Adrenal gland (tissue), 12 donors: ENCODE data around the gene ELF1. TPM values are rescaled to one million over a fixed set of nuclear protein-coding genes. Genes with fewer than 3 reads are reported as not detected.

ENCODE experiments used
- DNase-seq, 7 donors: peaks; one replicate each; pipeline ENCODE4 v3.0.0-alpha.2; 2019 to 2020
- H3K27ac ChIP-seq, 5 donors: fragments of 200-600 bp; sonication (generic) in 4 of 5; 1 replicate in 3 of 5; 2 replicates in 2 of 5; pipeline versions ENCODE4 v1.5.1 to v1.8.0; 2016 to 2020; ENCODE audit warnings: mild to moderate bottlenecking in 1 of 5
- H3K27me3 ChIP-seq: fragments of 200-600 bp; 2 replicates; pipeline ENCODE4 v1.8.0; 2021
- H3K36me3 ChIP-seq, 2 donors: fragments of 200-600 bp; replicated peaks in 1 of 2; 1 replicate in 1 of 2; 2 replicates in 1 of 2; pipeline versions ENCODE4 v1.5.1 to v1.8.0; 2018 to 2022
- H3K4me1 ChIP-seq, 2 donors: fragments of 200-600 bp; replicated peaks in 1 of 2; 1 replicate in 1 of 2; 2 replicates in 1 of 2; pipeline versions ENCODE4 v1.5.1 to v1.8.0; 2018 to 2021
- H3K4me3 ChIP-seq, 4 donors: fragments of 200-600 bp; sonication (generic) in 3 of 4; one replicate each; pipeline ENCODE4 v1.5.1; 2016 to 2018
- H3K9me3 ChIP-seq, 3 donors: fragments of 200-600 bp; sonication (generic) in 1 of 3; replicated peaks in 1 of 3; 1 replicate in 2 of 3; 2 replicates in 1 of 3; pipeline versions ENCODE4 v1.5.1 to v1.8.0; 2016 to 2021
- CTCF ChIP-seq, 6 experiments: fragments of 450-650 bp in 4 of 6; fragments of 200-600 bp in 2 of 6; sonication (generic) in 1 of 6; IDR thresholded peaks; 1 replicate in 5 of 6; 2 replicates in 1 of 6; pipeline versions ENCODE4 v1.5.1 to v1.8.0; 2016 to 2021; ENCODE audit warnings: antibody characterized with exemption in 6 of 6, mild to moderate bottlenecking in 2 of 6, moderate library complexity in 1 of 6
- POLR2A ChIP-seq, 2 donors: fragments of 450-650 bp; IDR thresholded peaks; one replicate each; pipeline ENCODE4 v1.6.1; 2017; ENCODE audit warnings: antibody characterized with exemption in 2 of 2, mild to moderate bottlenecking in 2 of 2, moderate library complexity in 1 of 2
- WGBS, 4 donors: extraction: QIAGEN DNeasy Blood & Tissue Kit in 2 of 4; methylation state at CpG; one replicate each; pipeline versions ENCODE4 v1.1.5 to v1.1.7; 2013 to 2017; 5-methylcytosine and 5-hydroxymethylcytosine counted together
- intact Hi-C, 2 donors: fragments of 100-400 bp; cut with DNase I; formaldehyde crosslinking; loops; one replicate each; pipeline versions ENCODE4 v1.14.1 to v1.15.0; 2022 to 2023
- polyA plus RNA-seq, 3 donors: library from polyadenylated mRNA; stranded (reverse); fragments of 200-250 nt in 2 of 3; fragments of 350-450 nt in 1 of 3; fragmentation: Illumina TruSeq in 1 of 3; extraction: RNeasy Lipid Tissue Mini Kit (QIAGEN cat#74804) in 1 of 3; gene quantifications; one replicate each; pipeline ENCODE4 v1.2.3, GENCODE V29; 2013 to 2014
- total RNA-seq, 9 donors: library from RNA; depleted of rRNA in 4 of 9; stranded (reverse); fragments of >200 nt in 4 of 9; fragments of 120-200 nt in 1 of 9; fragmentation: NEBNext Ultra II Directional in 1 of 9; extraction: Animal tissue kit (Norgen Biotek cat#: 25700) in 1 of 9; gene quantifications; one replicate each; pipeline versions ENCODE4 v1.1.0 to v1.2.4, GENCODE V29; 2013 to 2023
- donor health status: healthy with polysubstance abuse.
- donor health status: Bipolar disorder and iron deficiency.
- donor health status: DM: yes; HTN: yes; CAD: no.
- donor health status: DM: no; HTN: no; CAD: no.
- donor health status: DM: no; HTN: no; CAD: no.
- donor health status: DM: yes; HTN: yes; CAD: no.

The ELF1 gene
- total and polyA plus RNA-seq, 12 donors, result 6.3 to 64.3 (median 51.7) TPM

- DNase-seq, result no peak
- TF ChIP-seq CTCF (IDR thresholded peaks at IDR 0.05) (no peak), POLR2A (IDR thresholded peaks at IDR 0.05) (no peak)
- intact Hi-C loops, result no loop called here
- H3K36me3 ChIP-seq, result no peaks in the 10 kb centered on the region
- WGBS, 4 donors, result 82 to 89% (median 86%) methylated on average over 2 of the region's 2 CpGs
- H3K9me3 ChIP-seq, result no peaks in the 10 kb centered on the region
- peaks cover 0 to 30% of the 10 kb centered on the region in 2 donors for H3K4me1 ChIP-seq
- no peak overlapping the region for H3K27ac ChIP-seq
- H3K27me3 ChIP-seq, result no peaks in the 10 kb centered on the region
- no peak overlapping the region for H3K4me3 ChIP-seq
These were observed 5.3 kb downstream of the ELF1 start for GRCh38 chr13:41013835-41014234.

- TF ChIP-seq POLR2A (IDR thresholded peaks at IDR 0.05), result no peak
- no peak for TF ChIP-seq CTCF (IDR thresholded peaks at IDR 0.05)
- no peaks in the 10 kb centered on the region for H3K27me3 ChIP-seq
- H3K4me3 ChIP-seq, result no peak overlapping the region
- H3K36me3 ChIP-seq, result no peaks in the 10 kb centered on the region
- H3K4me1 ChIP-seq, result peaks cover 0 to 30% of the 10 kb centered on the region in 2 donors
- no peak for DNase-seq
- WGBS, 4 donors, result 90 to 97% (median 95%) methylated on average over 2 of the region's 2 CpGs
- no peaks in the 10 kb centered on the region for H3K9me3 ChIP-seq
- no peak overlapping the region for H3K27ac ChIP-seq
- intact Hi-C loops, result no loop called here
These were observed 6.6 kb downstream of the ELF1 start for GRCh38 chr13:41012536-41012935.

GRCh38 chr13:41011382-41011956, 7.6 kb downstream of the ELF1 start:
- intact Hi-C loops, result no loop called here
- H3K27ac ChIP-seq, result no peak overlapping the region
- no peak for DNase-seq
- H3K4me1 ChIP-seq, result peaks cover 0 to 24% of the 10 kb centered on the region in 2 donors
- H3K36me3 ChIP-seq, result no peaks in the 10 kb centered on the region
- H3K9me3 ChIP-seq, result no peaks in the 10 kb centered on the region
- no peaks in the 10 kb centered on the region for H3K27me3 ChIP-seq
- WGBS, 4 donors, result 72 to 87% (median 79%) methylated on average over 4 of the region's 4 CpGs
- H3K4me3 ChIP-seq, result no peak overlapping the region
- TF ChIP-seq POLR2A (IDR thresholded peaks at IDR 0.05) (no peak), CTCF (IDR thresholded peaks at IDR 0.05) (no peak)

GRCh38 chr13:41008349-41008980, 10.7 kb downstream of the ELF1 start:
- H3K27me3 ChIP-seq, result no peaks in the 10 kb centered on the region
- no peaks in the 10 kb centered on the region for H3K9me3 ChIP-seq
- H3K4me3 ChIP-seq, result no peak overlapping the region
- H3K4me1 ChIP-seq, result peaks cover 0 to 39% of the 10 kb centered on the region in 2 donors
- no peak overlapping the region for H3K27ac ChIP-seq
- DNase-seq, result no peak
- no peaks in the 10 kb centered on the region for H3K36me3 ChIP-seq
- no peak for TF ChIP-seq CTCF (IDR thresholded peaks at IDR 0.05)
- TF ChIP-seq POLR2A (IDR thresholded peaks at IDR 0.05), result no peak
- intact Hi-C loops, result no loop called here
- WGBS, 4 donors, result 61 to 79% (median 66%) methylated on average over 2 of the region's 2 CpGs
